CD14-positive monocyte (primary cell): Measurements from ENCODE around the gene TBCA. TPM values are rescaled to one million over a fixed set of nuclear protein-coding genes. Genes with fewer than 3 reads are reported as not detected.

Source experiments
- DNase-seq, 3 donors: peaks; one replicate each; pipeline ENCODE4 v3.0.0-alpha.2; 2011 to 2022
- H2AFZ ChIP-seq: 2 replicates; pipeline ENCODE4 v1.6.0; 2012; ENCODE audit warnings: mild to moderate bottlenecking, low read depth, low read length, inconsistent platforms; ENCODE audit not compliant: insufficient read depth, poor library complexity, severe bottlenecking
- H3K27ac ChIP-seq, 2 donors: 1 replicate in 1 of 2; 2 replicates in 1 of 2; pipeline ENCODE4 v1.5.1; 2012 to 2013; ENCODE audit warnings: low read length in 2 of 2, control low read depth in 1 of 2, inconsistent platforms in 1 of 2, low read depth in 1 of 2, mild to moderate bottlenecking in 1 of 2
- H3K27me3 ChIP-seq, 2 donors: one replicate each; pipeline versions ENCODE4 v1.6.0 to v1.6.1; 2011 to 2013; ENCODE audit warnings: low read length in 2 of 2; ENCODE audit not compliant: control insufficient read depth in 2 of 2, insufficient read depth in 2 of 2
- H3K36me3 ChIP-seq, 2 donors: replicated peaks in 1 of 2; 1 replicate in 1 of 2; 2 replicates in 1 of 2; pipeline versions ENCODE4 v1.5.1 to v1.6.1; 2012 to 2013; ENCODE audit warnings: low read length in 2 of 2, control low read depth in 1 of 2, inconsistent platforms in 1 of 2, mild to moderate bottlenecking in 1 of 2; ENCODE audit not compliant: insufficient read depth in 2 of 2, control insufficient read depth in 1 of 2
- H3K4me1 ChIP-seq, 2 donors: 1 replicate in 1 of 2; 2 replicates in 1 of 2; pipeline versions ENCODE4 v1.5.1 to v1.6.1; 2012 to 2013; ENCODE audit warnings: low read length in 2 of 2, control low read depth in 1 of 2, inconsistent platforms in 1 of 2, mild to moderate bottlenecking in 1 of 2, moderate library complexity in 1 of 2; ENCODE audit not compliant: insufficient read depth in 2 of 2, control insufficient read depth in 1 of 2
- H3K4me2 ChIP-seq: replicated peaks from 2 replicates; pipeline ENCODE3; 2012; ENCODE audit warnings: low read length, moderate library complexity, mild to moderate bottlenecking; ENCODE audit not compliant: poor library complexity, severe bottlenecking; ENCODE audit errors: extremely low read depth
- H3K4me3 ChIP-seq, 3 experiments: fragments of 200-600 bp in 1 of 3; sonication (generic) in 1 of 3; replicated peaks in 1 of 3; 1 replicate in 2 of 3; 2 replicates in 1 of 3; pipeline ENCODE4 v1.5.1; 2011 to 2013; ENCODE audit warnings: low read length in 3 of 3, mild to moderate bottlenecking in 3 of 3, control low read depth in 2 of 3, low read depth in 2 of 3, inconsistent platforms in 1 of 3, moderate library complexity in 1 of 3
- H3K79me2 ChIP-seq: 2 replicates; pipeline ENCODE4 v1.6.0; 2012; ENCODE audit warnings: mild to moderate bottlenecking, control low read depth, inconsistent platforms, low read length, moderate library complexity; ENCODE audit not compliant: insufficient read depth
- H3K9ac ChIP-seq: 2 replicates; pipeline ENCODE4 v1.6.0; 2017; ENCODE audit warnings: low read length, mild to moderate bottlenecking; ENCODE audit not compliant: insufficient read depth, poor library complexity, severe bottlenecking
- H3K9me3 ChIP-seq, 2 donors: replicated peaks in 1 of 2; 1 replicate in 1 of 2; 2 replicates in 1 of 2; pipeline versions ENCODE4 v1.5.1 to v1.6.1; 2012 to 2013; ENCODE audit warnings: low read length in 2 of 2, control low read depth in 1 of 2; ENCODE audit not compliant: control insufficient read depth in 1 of 2, insufficient read depth in 1 of 2
- H4K20me1 ChIP-seq: 2 replicates; pipeline ENCODE4 v1.6.0; 2012; ENCODE audit warnings: mild to moderate bottlenecking, low read length, control low read depth, moderate library complexity; ENCODE audit not compliant: insufficient read depth
- H3K27ac Mint-ChIP-seq, 7 donors: one replicate each; pipeline ENCODE4 v1.8.0; 2020; ENCODE audit warnings: mild to moderate bottlenecking in 7 of 7, mixed read lengths in 7 of 7, moderate library complexity in 6 of 7, inconsistent platforms in 2 of 7
- H3K27me3 Mint-ChIP-seq, 3 donors: one replicate each; pipeline ENCODE4 v1.8.0; 2021 to 2022; ENCODE audit warnings: low read depth in 3 of 3, mild to moderate bottlenecking in 3 of 3, mixed read lengths in 3 of 3, moderate library complexity in 3 of 3, inconsistent platforms in 1 of 3
- H3K36me3 Mint-ChIP-seq, 2 donors: one replicate each; pipeline ENCODE4 v1.8.0; 2020; ENCODE audit warnings: mixed read lengths in 2 of 2, inconsistent platforms in 1 of 2, mild to moderate bottlenecking in 1 of 2
- H3K4me1 Mint-ChIP-seq: one replicate; pipeline ENCODE4 v1.8.0; 2020; ENCODE audit warnings: mild to moderate bottlenecking, mixed read lengths
- H3K4me3 Mint-ChIP-seq, 2 donors: one replicate each; pipeline ENCODE4 v1.8.0; 2020; ENCODE audit warnings: mild to moderate bottlenecking in 2 of 2, mixed read lengths in 2 of 2, moderate library complexity in 1 of 2
- H3K9me3 Mint-ChIP-seq, 7 donors: one replicate each; pipeline ENCODE4 v1.8.0; 2020 to 2022; ENCODE audit warnings: mixed read lengths in 7 of 7, mild to moderate bottlenecking in 6 of 7, moderate library complexity in 6 of 7, inconsistent platforms in 2 of 7
- WGBS: methylation state at CpG from one replicate; pipeline ENCODE4 v1.1.5; 2013; ENCODE audit warnings: missing lambda C conversion rate; ENCODE audit not compliant: insufficient coverage; 5-methylcytosine and 5-hydroxymethylcytosine counted together
- intact Hi-C, 2 donors: fragments of 100-400 bp; cut with micrococcal nuclease; formaldehyde crosslinking; loops; one replicate each; pipeline versions ENCODE4 v1.15.0 to v1.15.1; 2023
- polyA plus RNA-seq, 3 donors: library from polyadenylated mRNA; depleted of rRNA in 1 of 3; unstranded in 2 of 3; stranded (reverse) in 1 of 3; fragments of 300-500 nt in 2 of 3; fragments of >200 nt in 1 of 3; fragmentation: Illumina TruSeq in 2 of 3; gene quantifications; 1 replicate in 2 of 3; 2 replicates in 1 of 3; pipeline ENCODE4 v1.2.3, GENCODE V29; 2012 to 2021
- TF ChIP-seq, protein P1 (sequence below): fragments of 200-600 bp; IDR thresholded peaks from one replicate; pipeline ENCODE4 v1.8.0; 2022; ENCODE audit warnings: antibody characterized with exemption, mild to moderate bottlenecking

Gene TBCA
- polyA plus RNA-seq, 3 donors, result 56.0 to 150 (median 141) TPM

DNA sequence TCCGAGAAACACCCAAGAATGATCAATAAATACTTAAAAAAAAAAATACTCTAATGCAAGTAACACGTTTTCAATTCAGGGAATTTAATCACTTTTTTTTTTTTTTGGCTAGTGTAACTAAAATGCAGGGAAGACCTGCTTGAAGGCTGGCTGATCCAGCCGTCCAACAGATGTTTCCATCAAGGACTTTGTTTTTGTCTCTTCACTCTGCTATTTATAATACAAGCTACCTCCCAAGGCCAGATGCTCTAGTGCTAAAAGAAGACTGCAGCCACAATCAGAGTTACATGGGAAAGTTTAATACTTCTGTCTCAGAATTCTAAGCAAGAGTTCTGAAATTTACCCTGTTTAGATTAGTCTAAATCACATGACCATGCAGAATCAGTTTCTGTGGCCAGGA lies 14.5 kb downstream of the TBCA start:
- H3K9ac ChIP-seq, result no peak overlapping the region
- Mint-ChIP-seq H3K4me3 (no peak overlapping the region), H3K4me1 (peaks cover 4% of the 10 kb centered on the region), H3K27ac (no peak overlapping the region), H3K36me3 (peaks cover 34 to 42% of the 10 kb centered on the region in 2 donors), H3K27me3 (no peaks in the 10 kb centered on the region), H3K9me3 (peaks cover 4 to 15% (median 12%) of the 10 kb centered on the region in 7 donors)
- peaks cover 67% of the 10 kb centered on the region for H4K20me1 ChIP-seq
- peaks cover 4 to 6% of the 10 kb centered on the region in 2 donors for H3K9me3 ChIP-seq
- peaks cover 0 to 33% of the 10 kb centered on the region in 2 donors for H3K36me3 ChIP-seq
- H2AFZ ChIP-seq, result no peak overlapping the region
- H3K27ac ChIP-seq, result no peak overlapping the region
- no peak for DNase-seq
- no peaks in the 10 kb centered on the region for H3K27me3 ChIP-seq
- H3K4me2 ChIP-seq, result no peak overlapping the region
- no peak overlapping the region for H3K4me3 ChIP-seq
- H3K4me1 ChIP-seq, result no peaks in the 10 kb centered on the region
- peaks cover 83% of the 10 kb centered on the region for H3K79me2 ChIP-seq
- intact Hi-C loops, result no loop called here
- WGBS, result 100% methylated on average over 1 of the region's 3 CpGs
- TF ChIP-seq, protein P1, sequence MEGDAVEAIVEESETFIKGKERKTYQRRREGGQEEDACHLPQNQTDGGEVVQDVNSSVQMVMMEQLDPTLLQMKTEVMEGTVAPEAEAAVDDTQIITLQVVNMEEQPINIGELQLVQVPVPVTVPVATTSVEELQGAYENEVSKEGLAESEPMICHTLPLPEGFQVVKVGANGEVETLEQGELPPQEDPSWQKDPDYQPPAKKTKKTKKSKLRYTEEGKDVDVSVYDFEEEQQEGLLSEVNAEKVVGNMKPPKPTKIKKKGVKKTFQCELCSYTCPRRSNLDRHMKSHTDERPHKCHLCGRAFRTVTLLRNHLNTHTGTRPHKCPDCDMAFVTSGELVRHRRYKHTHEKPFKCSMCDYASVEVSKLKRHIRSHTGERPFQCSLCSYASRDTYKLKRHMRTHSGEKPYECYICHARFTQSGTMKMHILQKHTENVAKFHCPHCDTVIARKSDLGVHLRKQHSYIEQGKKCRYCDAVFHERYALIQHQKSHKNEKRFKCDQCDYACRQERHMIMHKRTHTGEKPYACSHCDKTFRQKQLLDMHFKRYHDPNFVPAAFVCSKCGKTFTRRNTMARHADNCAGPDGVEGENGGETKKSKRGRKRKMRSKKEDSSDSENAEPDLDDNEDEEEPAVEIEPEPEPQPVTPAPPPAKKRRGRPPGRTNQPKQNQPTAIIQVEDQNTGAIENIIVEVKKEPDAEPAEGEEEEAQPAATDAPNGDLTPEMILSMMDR, result no peak

DNA sequence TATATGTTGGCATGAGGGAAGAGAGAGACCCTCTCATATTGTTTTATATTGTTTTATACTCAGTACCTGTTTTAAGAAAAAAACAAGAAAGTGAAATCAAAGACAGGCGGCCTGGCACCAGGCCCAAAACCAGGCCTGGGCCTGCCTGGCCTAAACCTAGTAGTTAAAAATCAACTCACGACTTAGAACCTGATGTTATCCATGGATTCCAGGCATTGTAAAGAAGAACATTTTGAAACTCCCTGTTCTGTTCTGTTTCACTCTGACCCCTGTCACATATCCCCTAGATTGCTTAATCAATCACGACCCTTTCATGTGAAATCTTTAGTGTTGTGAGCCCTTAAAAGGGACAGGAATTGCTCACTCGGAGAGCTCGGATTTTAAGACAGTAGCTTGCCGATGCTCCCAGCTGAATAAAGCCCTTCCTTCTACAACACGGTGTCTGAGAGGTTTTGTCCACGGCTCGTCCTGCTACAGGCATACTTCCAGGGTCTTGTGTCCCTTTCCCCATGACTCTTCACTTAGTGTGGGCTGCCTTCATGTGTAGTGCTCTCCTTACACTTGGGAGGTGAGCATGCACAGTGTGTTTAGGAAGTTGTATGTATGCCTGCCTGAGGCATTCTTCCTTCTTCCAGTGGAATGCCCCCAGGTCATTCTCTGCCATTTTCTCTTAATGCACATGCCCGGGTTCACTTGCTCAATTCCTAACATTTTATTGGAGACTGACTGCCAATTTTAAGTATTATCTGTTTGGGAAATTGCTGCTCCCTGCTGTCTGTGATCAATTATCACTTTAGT lies 17.8 kb downstream of the TBCA start:
- peak overlapping the region in 2 of 7 donors; percentile 5 to 33 for H3K27ac Mint-ChIP-seq
- H3K9me3 ChIP-seq, result peaks cover 2% of the 10 kb centered on the region in 2 donors
- no peak overlapping the region for H3K4me3 ChIP-seq
- peaks cover 85% of the 10 kb centered on the region for H3K79me2 ChIP-seq
- H3K27ac ChIP-seq, result no peak overlapping the region
- H4K20me1 ChIP-seq, result peaks cover 74% of the 10 kb centered on the region
- H3K4me1 Mint-ChIP-seq, result peaks cover 4% of the 10 kb centered on the region
- TF ChIP-seq, protein P1, result no peak
- H3K4me2 ChIP-seq, result no peak overlapping the region
- peaks cover under 1 to 12% (median 9%) of the 10 kb centered on the region in 7 donors for H3K9me3 Mint-ChIP-seq
- intact Hi-C loops, result no loop called here
- H3K27me3 ChIP-seq, result no peaks in the 10 kb centered on the region
- H3K4me3 Mint-ChIP-seq, result no peak overlapping the region
- peaks cover 29 to 36% of the 10 kb centered on the region in 2 donors for H3K36me3 Mint-ChIP-seq
- H3K4me1 ChIP-seq, result no peaks in the 10 kb centered on the region
- H2AFZ ChIP-seq, result no peak overlapping the region
- H3K36me3 ChIP-seq, result peaks cover 0 to 20% of the 10 kb centered on the region in 2 donors
- H3K9ac ChIP-seq, result no peak overlapping the region
- 87% methylated on average over 5 of the region's 10 CpGs for WGBS
- DNase-seq, result no peak
- peaks cover 0 to 2% (median 0%) of the 10 kb centered on the region in 3 donors for H3K27me3 Mint-ChIP-seq
